IMR-90 (cell line): ENCODE measurements around the gene CETP. TPM values are rescaled to one million over a fixed set of nuclear protein-coding genes. Genes with fewer than 3 reads are reported as not detected.

Source experiments
- ATAC-seq: fragments of 200-7000 bp; cut with Tn5 transposase; 2 replicates; pipeline ENCODE4 v1.9.1; 2020; ENCODE audit warnings: low read depth, mild to moderate bottlenecking, moderate library complexity
- BruUV-seq: library from RNA; stranded (reverse); fragments of 400-500 nt; replicated peaks from 2 replicates; lab custom pipeline; 2021; lab: Mats Ljungman, UMichigan
- CTCF ChIA-PET: fragments of 300-600 bp; formaldehyde crosslinking; extraction: SDS; loops from one replicate; lab custom pipeline; 2021; ENCODE audit warnings: antibody characterized with exemption; lab: Yijun Ruan, JAX
- POLR2A ChIA-PET: fragments of 300-600 bp; sonication (Branson Sonifier 250); formaldehyde crosslinking; loops from one replicate; lab custom pipeline; 2022; ENCODE audit warnings: antibody characterized with exemption; ENCODE audit not compliant: unreplicated experiment; lab: Charles Lee
- DNase-seq: peaks from one replicate; pipeline ENCODE4 v3.0.0; 2013
- H2AFZ ChIP-seq: replicated peaks from 2 replicates; pipeline ENCODE3; 2013; ENCODE audit warnings: low read length, mild to moderate bottlenecking; ENCODE audit not compliant: poor library complexity
- H2AK5ac ChIP-seq: 2 replicates; pipeline ENCODE4 v1.6.1; 2013; ENCODE audit warnings: low read depth, low read length, inconsistent platforms
- H2AK9ac ChIP-seq: replicated peaks from 2 replicates; pipeline ENCODE3; 2013; ENCODE audit warnings: mild to moderate bottlenecking, low read depth, low read length, moderate library complexity; ENCODE audit not compliant: poor library complexity
- H2BK120ac ChIP-seq: 2 replicates; pipeline ENCODE4 v1.6.1; 2013; ENCODE audit warnings: low read depth, low read length, inconsistent platforms
- H2BK15ac ChIP-seq: 3 replicates; pipeline ENCODE4 v1.6.1; 2013; ENCODE audit warnings: low read depth, low read length, inconsistent platforms
- H2BK20ac ChIP-seq: 2 replicates; pipeline ENCODE4 v1.6.1; 2013; ENCODE audit warnings: low read depth, mild to moderate bottlenecking, inconsistent platforms, low read length, moderate library complexity
- H2BK5ac ChIP-seq: 2 replicates; pipeline ENCODE4 v1.6.1; 2013; ENCODE audit warnings: mild to moderate bottlenecking, low read depth, low read length, inconsistent platforms; ENCODE audit not compliant: poor library complexity, severe bottlenecking
- H3K14ac ChIP-seq: replicated peaks from 2 replicates; pipeline ENCODE4 v1.6.1; 2013; ENCODE audit warnings: low read depth, low read length, inconsistent platforms
- H3K18ac ChIP-seq: 2 replicates; pipeline ENCODE4 v1.6.1; 2013; ENCODE audit warnings: low read depth, low read length, control low read depth
- H3K23ac ChIP-seq: 2 replicates; pipeline ENCODE4 v1.6.1; 2013; ENCODE audit warnings: low read depth, low read length, inconsistent platforms
- H3K27ac ChIP-seq: 2 replicates; pipeline ENCODE4 v1.5.1; 2013; ENCODE audit warnings: mild to moderate bottlenecking, control low read depth, low read length; ENCODE audit not compliant: insufficient read depth
- H3K27me3 ChIP-seq: 2 replicates; pipeline ENCODE4 v1.6.1; 2013; ENCODE audit warnings: low read length; ENCODE audit not compliant: control insufficient read depth, insufficient read depth
- H3K36me3 ChIP-seq: 2 replicates; pipeline ENCODE4 v1.6.1; 2013; ENCODE audit warnings: low read length, mixed read lengths; ENCODE audit not compliant: control insufficient read depth, insufficient read depth
- H3K4ac ChIP-seq: 2 replicates; pipeline ENCODE4 v1.6.1; 2013; ENCODE audit warnings: low read depth, low read length, inconsistent platforms
- H3K4me1 ChIP-seq: 2 replicates; pipeline ENCODE4 v1.6.1; 2013; ENCODE audit warnings: low read length, mixed read lengths; ENCODE audit not compliant: control insufficient read depth, insufficient read depth
- H3K4me2 ChIP-seq: 2 replicates; pipeline ENCODE4 v1.6.1; 2013; ENCODE audit warnings: low read depth, mild to moderate bottlenecking, control low read depth, low read length, moderate library complexity
- H3K4me3 ChIP-seq: 2 replicates; pipeline ENCODE4 v1.5.1; 2013; ENCODE audit warnings: low read depth, mild to moderate bottlenecking, control low read depth, low read length, moderate library complexity; ENCODE audit not compliant: insufficient read depth
- H3K56ac ChIP-seq: 2 replicates; pipeline ENCODE4 v1.6.1; 2013; ENCODE audit warnings: low read length, inconsistent platforms; ENCODE audit not compliant: insufficient read depth; ENCODE audit errors: extremely low read depth
- H3K79me1 ChIP-seq, 2 experiments: 2 replicates each; pipeline ENCODE4 v1.6.1; 2013; ENCODE audit warnings: low read length in 2 of 2, inconsistent platforms in 1 of 2, low read depth in 1 of 2
- H3K9ac ChIP-seq: 2 replicates; pipeline ENCODE4 v1.6.1; 2013; ENCODE audit warnings: low read depth, low read length, control low read depth
- H3K9me1 ChIP-seq: 2 replicates; pipeline ENCODE4 v1.6.1; 2013; ENCODE audit warnings: low read length, inconsistent platforms; ENCODE audit not compliant: insufficient read depth
- H3K9me3 ChIP-seq: 2 replicates; pipeline ENCODE4 v1.6.1; 2013; ENCODE audit warnings: low read length; ENCODE audit not compliant: control insufficient read depth, insufficient read depth
- H4K20me1 ChIP-seq: 2 replicates; pipeline ENCODE4 v1.6.1; 2013; ENCODE audit warnings: low read length, inconsistent platforms; ENCODE audit not compliant: insufficient read depth
- H4K5ac ChIP-seq: 2 replicates; pipeline ENCODE4 v1.6.1; 2013; ENCODE audit warnings: mild to moderate bottlenecking, low read depth, low read length, control low read depth
- H4K8ac ChIP-seq, 2 experiments: 2 replicates each; pipeline ENCODE4 v1.6.1; 2013; ENCODE audit warnings: low read depth in 2 of 2, low read length in 2 of 2, control low read depth in 1 of 2, inconsistent platforms in 1 of 2
- H4K91ac ChIP-seq: 2 replicates; pipeline ENCODE4 v1.6.1; 2013; ENCODE audit warnings: low read depth, low read length, inconsistent platforms; ENCODE audit not compliant: insufficient read depth
- CEBPB ChIP-seq: IDR thresholded peaks from 2 replicates; pipeline ENCODE4 v1.6.1; 2012; ENCODE audit warnings: low read depth, low read length, improper control_type of control experiment
- NFE2L2 ChIP-seq: fragments of 150-350 bp; IDR thresholded peaks from 2 replicates; pipeline ENCODE4 v1.6.1; 2016; ENCODE audit warnings: low read depth, mild to moderate bottlenecking, low read length
- WGBS, 2 experiments: methylation state at CpG; one replicate each; pipeline versions ENCODE4 v1.1.5 to v1.1.7; 2013; ENCODE audit warnings: missing lambda C conversion rate in 2 of 2; ENCODE audit not compliant: insufficient read length in 1 of 2; ENCODE audit errors: extremely low coverage in 2 of 2; 5-methylcytosine and 5-hydroxymethylcytosine counted together
- dilution Hi-C: fragments of 300-500 bp; cut with HindIII; formaldehyde crosslinking; loops from one replicate; pipeline ENCODE4 v1.14.3; 2018; ENCODE audit warnings: low sequenced_read_pairs; ENCODE audit not compliant: unreplicated experiment
- in situ Hi-C: fragments of 300-500 bp; cut with MboI; formaldehyde crosslinking; loops from 3 replicates; pipeline ENCODE4 v1.14.3; 2019; ENCODE audit warnings: low sequenced_read_pairs, inconsistent platforms, mixed read lengths
- intact Hi-C: fragments of 100-400 bp; cut with micrococcal nuclease; formaldehyde crosslinking; loops from 2 replicates; pipeline ENCODE4 v1.10.0; 2022
- polyA plus RNA-seq, 3 experiments: library from polyadenylated mRNA; depleted of rRNA; stranded (reverse); fragments of >200 nt; gene quantifications; 2 replicates each; pipeline ENCODE4 v1.2.3, GENCODE V29; 2012; ENCODE audit warnings: low replicate concordance in 1 of 3
- total RNA-seq: library from RNA; depleted of rRNA; stranded (reverse); fragments of >200 nt; gene quantifications from 2 replicates; pipeline ENCODE4 v1.2.3, GENCODE V29; 2012
- TF ChIP-seq, protein P1 (sequence below): fragments of 150-350 bp; IDR thresholded peaks from 2 replicates; pipeline ENCODE4 v1.6.1; 2016; ENCODE audit warnings: low read depth, mild to moderate bottlenecking, low read length, moderate library complexity, borderline replicate concordance

Gene CETP
- total and polyA plus RNA-seq, 2 of the 4 experiments (the other 2 are of a cell fraction): not detected

DNA sequence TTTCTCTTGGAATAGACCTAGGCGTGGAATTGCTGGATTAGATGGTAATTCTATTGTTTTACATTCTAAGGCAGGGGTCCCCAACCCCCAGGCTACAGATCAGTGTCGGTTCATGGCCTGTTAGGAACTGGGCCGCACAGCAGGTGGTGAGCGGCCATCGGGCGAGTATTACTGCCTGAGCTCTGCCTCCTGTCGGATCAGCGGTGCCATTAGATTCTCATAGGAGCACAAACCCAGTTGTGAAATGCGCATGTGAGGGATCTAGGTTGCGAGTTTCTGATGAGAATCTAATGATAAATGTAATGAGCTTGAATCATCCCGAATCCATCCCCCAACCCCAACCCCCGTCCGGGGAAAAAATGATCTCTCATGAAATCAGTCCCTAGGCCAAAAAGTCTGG lies 50.6 kb downstream of the CETP start:
- no peak overlapping the region for H3K27ac ChIP-seq
- no peak overlapping the region for H3K4me2 ChIP-seq
- peaks cover 15 to 49% of the 10 kb centered on the region in 2 experiments for H3K79me1 ChIP-seq
- H2BK15ac ChIP-seq: no peak overlapping the region
- in situ Hi-C loops (no loop called here), dilution Hi-C loops (no loop called here), intact Hi-C loops (no loop called here)
- CTCF ChIA-PET: no interaction called here
- peak overlapping the region; percentile 32 for H2BK5ac ChIP-seq
- H3K9me1 ChIP-seq: peaks cover 15% of the 10 kb centered on the region; the same call in 1 of the 2 replicates
- peak overlapping the region; percentile 52; the same call in 1 of the 2 replicates for H3K4ac ChIP-seq
- H3K4me1 ChIP-seq: peaks cover 7% of the 10 kb centered on the region; the same call in 1 of the 2 replicates
- POLR2A ChIA-PET: no interaction called here
- H2BK20ac ChIP-seq: peak overlapping the region; percentile 40; the same call in 1 of the 2 replicates
- H2AFZ ChIP-seq: no peak overlapping the region
- H4K20me1 ChIP-seq: no peaks in the 10 kb centered on the region
- peak overlapping the region; percentile 67; the same call in 1 of the 2 replicates for H3K14ac ChIP-seq
- no peak overlapping the region for H3K9ac ChIP-seq
- H3K56ac ChIP-seq: no peak overlapping the region
- H3K4me3 ChIP-seq: no peak overlapping the region
- peaks cover 4% of the 10 kb centered on the region; the same call in 1 of the 2 replicates for H3K36me3 ChIP-seq
- H4K8ac ChIP-seq: peak overlapping the region in 1 of 2 experiments; percentile 62; a peak in 2 of 4 replicates
- no peak overlapping the region for H3K18ac ChIP-seq
- ATAC-seq (no peak), DNase-seq (no peak)
- no peaks in the 10 kb centered on the region for H3K27me3 ChIP-seq
- H2BK120ac ChIP-seq: peak overlapping the region; percentile 68
- no peak overlapping the region; the same call in 1 of the 2 replicates for H2AK5ac ChIP-seq
- TF ChIP-seq CEBPB: no peak
- no peak for TF ChIP-seq NFE2L2
- TF ChIP-seq, protein P1, sequence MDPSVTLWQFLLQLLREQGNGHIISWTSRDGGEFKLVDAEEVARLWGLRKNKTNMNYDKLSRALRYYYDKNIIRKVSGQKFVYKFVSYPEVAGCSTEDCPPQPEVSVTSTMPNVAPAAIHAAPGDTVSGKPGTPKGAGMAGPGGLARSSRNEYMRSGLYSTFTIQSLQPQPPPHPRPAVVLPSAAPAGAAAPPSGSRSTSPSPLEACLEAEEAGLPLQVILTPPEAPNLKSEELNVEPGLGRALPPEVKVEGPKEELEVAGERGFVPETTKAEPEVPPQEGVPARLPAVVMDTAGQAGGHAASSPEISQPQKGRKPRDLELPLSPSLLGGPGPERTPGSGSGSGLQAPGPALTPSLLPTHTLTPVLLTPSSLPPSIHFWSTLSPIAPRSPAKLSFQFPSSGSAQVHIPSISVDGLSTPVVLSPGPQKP: no peak
- WGBS, 2 experiments: 76% methylated on average over 5 of the region's 13 CpGs; no CpG with 5 or more reads in 1 of the 2 experiments
- BruUV-seq: no TSS peak
- peak overlapping the region; percentile 62; the same call in 1 of the 2 replicates for H4K91ac ChIP-seq
- H3K23ac ChIP-seq: 0 out of 2 replicates have a peak overlapping the region, but pooled peaks have one; percentile 40
- H2AK9ac ChIP-seq: no peak overlapping the region
- H4K5ac ChIP-seq: no peak overlapping the region
- peaks cover 2% of the 10 kb centered on the region; the same call in 1 of the 2 replicates for H3K9me3 ChIP-seq
